AG04450 (cell line): ENCODE data around the gene IGSF9. TPM values are rescaled to one million over a fixed set of nuclear protein-coding genes. Genes with fewer than 3 reads are reported as not detected.
"Not testable (repeated sequence)": the region's sequence is repeated elsewhere in the genome, so short reads cannot be mapped to it uniquely, and the experiment has no call there.

ENCODE experiments used
- CTCF ChIA-PET: fragments of 300-600, 350-600 bp; formaldehyde crosslinking; extraction: SDS; loops from one replicate; lab custom pipeline; 2022; ENCODE audit warnings: antibody characterized with exemption, inconsistent platforms; lab: Charles Lee
- POLR2A ChIA-PET: fragments of 350-600 bp; formaldehyde crosslinking; extraction: SDS; loops from one replicate; lab custom pipeline; 2021; ENCODE audit warnings: antibody characterized with exemption, inconsistent platforms; lab: Yijun Ruan, JAX
- DNase-seq: peaks from one replicate; pipeline ENCODE4 v3.0.0-alpha.2; 2011; ENCODE audit warnings: low read depth, low spot score
- H3K27ac ChIP-seq: one replicate; pipeline ENCODE4 v1.5.1; 2012; ENCODE audit warnings: low read depth, low read length, control low read depth
- H3K27me3 ChIP-seq: one replicate; pipeline ENCODE4 v1.6.0; 2012; ENCODE audit warnings: low read length; ENCODE audit not compliant: control insufficient read depth, insufficient read depth
- H3K4me3 ChIP-seq: 2 replicates; pipeline ENCODE4 v1.5.1; 2011; ENCODE audit warnings: mild to moderate bottlenecking, low read depth, low read length, control low read depth
- H3K9me3 ChIP-seq: 2 replicates; pipeline ENCODE4 v1.5.1; 2012; ENCODE audit warnings: low read length; ENCODE audit not compliant: control insufficient read depth, insufficient read depth
- CTCF ChIP-seq: IDR thresholded peaks from 2 replicates; pipeline ENCODE4 v1.5.1; 2011; ENCODE audit warnings: low read depth, low read length, control low read depth, inconsistent platforms
- polyA plus RNA-seq: library from polyadenylated mRNA; depleted of rRNA; stranded (reverse); fragments of >200 nt; gene quantifications from 2 replicates; pipeline ENCODE4 v1.2.3, GENCODE V29; 2011

The IGSF9 gene
- polyA plus RNA-seq, 1 experiment: not detected

DNA sequence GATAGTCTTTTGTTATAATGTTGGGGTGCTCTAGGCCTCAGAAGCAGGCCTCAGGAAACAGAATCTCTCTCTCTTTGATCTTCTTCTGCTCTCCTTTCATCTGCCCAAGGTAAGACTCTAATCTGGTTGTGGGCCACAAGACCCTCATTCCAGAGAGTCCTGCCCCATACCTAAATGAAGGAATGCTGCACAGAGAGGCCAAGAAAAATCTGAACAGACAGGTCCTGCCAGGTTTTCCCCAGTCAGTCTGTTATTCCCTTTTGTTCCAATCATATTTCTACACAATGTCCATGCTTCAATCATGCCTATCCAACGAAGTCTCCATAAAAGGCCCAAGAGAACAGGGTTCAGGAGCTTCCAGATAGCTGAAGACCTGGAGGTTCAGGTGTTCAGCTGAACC, 38.5 kb downstream of the IGSF9 start:
- POLR2A ChIA-PET: no interaction called here
- TF ChIP-seq CTCF: no peak
- CTCF ChIA-PET: interaction anchor here (0.9 kb wide), 1 partner anchor 12 kb away, joined by 4 read pairs; no protein-coding TSS in a partner anchor
- Histone ChIP-seq H3K9me3 (peaks cover 5% of the 10 kb centered on the region), H3K27me3 (no peaks in the 10 kb centered on the region), H3K27ac (no peak overlapping the region), H3K4me3 (no peak overlapping the region)
- no peak for DNase-seq

- H3K9me3 ChIP-seq, H3K27ac ChIP-seq, H3K4me3 ChIP-seq, H3K27me3 ChIP-seq, DNase-seq, POLR2A ChIA-PET: not testable (repeated sequence)
- CTCF ChIA-PET: interaction anchor here (5.0 kb wide), 1 partner anchor 12 kb away, joined by 27 read pairs; no protein-coding TSS in a partner anchor
Measured at GRCh38 chr1:159904036-159904435, 41.4 kb downstream of the IGSF9 start.

- no peak for DNase-seq
- POLR2A ChIA-PET: no interaction called here
- no peaks in the 10 kb centered on the region for H3K27me3 ChIP-seq
- no peak overlapping the region for H3K27ac ChIP-seq
- no peak overlapping the region for H3K4me3 ChIP-seq
- CTCF ChIA-PET: interaction anchor here (1.2 to 5.0 kb wide), 3 partner anchors 11 to 107 kb away, joined by 3 to 27 read pairs (median 12); no protein-coding TSS in a partner anchor
- H3K9me3 ChIP-seq: peaks cover 5% of the 10 kb centered on the region
- TF ChIP-seq CTCF: no peak
Measured at GRCh38 chr1:159902541-159902940, 42.9 kb downstream of the IGSF9 start.

DNA sequence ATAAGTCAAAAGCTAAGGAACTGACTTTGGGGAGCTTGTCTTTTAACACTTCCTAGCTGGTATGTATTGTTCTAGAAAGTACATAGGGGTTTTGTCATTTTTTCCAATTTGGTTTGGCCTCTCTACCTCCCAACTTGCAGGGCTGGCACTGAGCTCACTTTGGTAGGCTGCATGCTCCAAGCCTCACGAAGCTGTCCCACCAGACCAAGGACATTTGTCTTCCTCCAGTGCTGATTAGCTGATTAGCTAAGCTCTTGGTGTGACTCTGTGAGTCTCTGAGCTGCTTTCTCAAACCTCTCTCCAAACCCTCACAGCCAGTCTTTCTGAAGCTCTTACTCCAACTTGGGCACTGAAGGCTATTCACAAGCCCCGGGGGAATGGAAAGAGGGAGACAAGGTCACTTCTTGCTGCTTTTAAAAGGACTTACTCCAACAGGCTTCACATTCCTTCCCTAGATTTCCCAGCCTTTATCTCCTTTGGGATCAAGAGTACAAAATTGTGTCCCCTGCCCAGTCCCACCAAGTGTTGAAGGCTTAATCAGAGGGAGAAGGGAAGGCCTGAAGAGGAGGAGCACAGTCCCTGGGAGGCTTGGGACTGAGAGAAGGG, 44.6 kb downstream of the IGSF9 start:
- POLR2A ChIA-PET: no interaction called here

GRCh38 chr1:159900086-159900680, 45.2 kb downstream of the IGSF9 start, which contains the start of gene CFAP45:
Gene CFAP45, minus strand, starts transcription at chr1:159900165. Its CDS starts 67 bp downstream, at chr1:159900098.
- ChIA-PET CTCF (interaction anchor here (0.6 to 3.1 kb wide), 3 partner anchors 8 to 1090 kb away, joined by 3 to 12 read pairs (median 5); no protein-coding TSS in a partner anchor), POLR2A (no interaction called here)
- no peak within 1 kb of the TSS for H3K27ac ChIP-seq
- H3K27me3 ChIP-seq: no peaks in the 10 kb centered on the region
- DNase-seq: no peak
- no peak within 1 kb of the TSS for H3K4me3 ChIP-seq
- H3K9me3 ChIP-seq: peaks cover 5% of the 10 kb centered on the region
- no peak for TF ChIP-seq CTCF

More for the DNA sequence above, 44.6 kb downstream of the IGSF9 start:
- Histone ChIP-seq H3K9me3 (peaks cover 5% of the 10 kb centered on the region), H3K4me3 (no peak overlapping the region), H3K27ac (no peak overlapping the region), H3K27me3 (no peaks in the 10 kb centered on the region)
- no peak for DNase-seq
- CTCF ChIA-PET: interaction anchor here (0.6 to 3.1 kb wide), 5 partner anchors 9 to 1090 kb away, joined by 3 to 12 read pairs (median 3); no protein-coding TSS in a partner anchor
- TF ChIP-seq CTCF: no peak

DNA sequence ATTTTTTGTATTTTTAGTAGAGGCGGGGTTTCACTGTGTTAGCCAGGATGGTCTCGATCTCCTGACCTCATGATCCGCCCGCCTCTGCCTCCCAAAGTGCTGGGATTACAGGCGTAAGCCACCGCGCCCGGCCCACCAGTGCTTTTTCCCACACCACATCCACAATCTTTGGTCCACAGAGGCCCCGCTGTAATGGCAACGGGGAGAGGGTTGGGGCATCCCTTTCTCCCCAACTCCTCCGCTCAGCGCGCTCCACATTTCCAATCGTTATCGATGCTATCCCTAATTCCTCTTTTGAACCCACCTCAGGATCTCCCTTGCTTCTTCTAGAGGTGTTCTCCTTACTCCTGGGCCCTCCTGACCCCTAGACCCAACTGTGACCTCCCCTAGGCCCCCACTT, 45.8 kb downstream of the IGSF9 start:
- POLR2A ChIA-PET, H3K27me3 ChIP-seq, H3K4me3 ChIP-seq, H3K9me3 ChIP-seq, DNase-seq, H3K27ac ChIP-seq: not testable (repeated sequence)
- CTCF ChIA-PET: interaction anchor here (3.1 kb wide), 1 partner anchor 108 kb away, joined by 12 read pairs; no protein-coding TSS in a partner anchor
